Measurements from ENCODE around the gene KCNQ5. TPM values are rescaled to one million over a fixed set of nuclear protein-coding genes. Genes with fewer than 3 reads are reported as not detected.
A peak's percentile ranks its signal among the peaks of the same experiment; 100 is the strongest.

Gene KCNQ5
- polyA plus RNA-seq, 3 donors = not detected

DNA sequence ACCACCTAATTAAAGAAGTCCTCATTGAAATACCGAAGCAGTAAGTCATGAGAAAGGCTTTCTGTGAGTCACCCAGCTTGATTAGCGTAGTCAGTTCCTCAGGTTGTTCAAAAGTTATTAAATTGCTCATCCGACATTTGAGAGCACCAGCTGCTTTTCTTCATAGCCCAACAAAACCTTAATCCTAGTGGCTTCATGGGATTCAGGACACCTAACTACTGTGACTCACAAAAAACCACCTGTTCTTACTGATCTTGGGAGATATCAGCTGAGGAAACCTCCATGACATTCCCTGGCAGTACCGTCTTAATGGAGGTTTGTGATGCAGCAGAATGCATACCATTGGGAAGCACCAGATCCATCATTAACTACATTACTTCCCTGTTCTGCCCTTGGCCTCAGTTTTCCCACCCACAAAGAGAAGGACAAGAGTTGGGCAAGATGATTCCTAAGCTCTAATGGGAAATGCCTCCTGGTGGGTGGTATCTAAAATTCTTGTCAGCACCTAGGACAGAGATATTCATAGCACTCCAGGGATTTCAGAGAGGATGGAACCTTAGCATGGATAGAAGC lies 499.6 kb downstream of the KCNQ5 start:
- H3K9me3 ChIP-seq (replicated peaks in 1 of 2; ENCODE audit: control insufficient read depth in 1 of 2, insufficient read depth in 1 of 2, low read length in 2 of 2) = no peaks in the 10 kb centered on the region
- no peaks in the 10 kb centered on the region for H3K4me1 Mint-ChIP-seq
- intact Hi-C loops (cut with micrococcal nuclease) = no loop called here
- no peak overlapping the region for H3K4me3 ChIP-seq (replicated peaks in 1 of 3; ENCODE audit: low read depth in 2 of 3, low read length in 3 of 3)
- H3K4me2 ChIP-seq (replicated peaks; ENCODE audit: extremely low read depth, low read length, poor library complexity, severe bottlenecking) = no peak overlapping the region
- no peaks in the 10 kb centered on the region for H3K9me3 Mint-ChIP-seq
- H3K27me3 ChIP-seq (ENCODE audit: control insufficient read depth in 2 of 2, insufficient read depth in 2 of 2, low read length in 2 of 2) = no peaks in the 10 kb centered on the region
- 100% methylated on average over 4 of the region's 4 CpGs for WGBS (ENCODE audit: insufficient coverage)
- no peak for DNase-seq
- H3K27ac ChIP-seq (ENCODE audit: low read depth in 1 of 2, low read length in 2 of 2) = no peak overlapping the region
- H3K9ac ChIP-seq (ENCODE audit: insufficient read depth, low read length, poor library complexity, severe bottlenecking) = no peak overlapping the region
- no peaks in the 10 kb centered on the region for H3K36me3 ChIP-seq (replicated peaks in 1 of 2; ENCODE audit: control insufficient read depth in 1 of 2, insufficient read depth in 2 of 2, low read length in 2 of 2)
- no peaks in the 10 kb centered on the region for H3K4me1 ChIP-seq (ENCODE audit: control insufficient read depth in 1 of 2, insufficient read depth in 2 of 2, low read length in 2 of 2)
- TF ChIP-seq, protein P1, sequence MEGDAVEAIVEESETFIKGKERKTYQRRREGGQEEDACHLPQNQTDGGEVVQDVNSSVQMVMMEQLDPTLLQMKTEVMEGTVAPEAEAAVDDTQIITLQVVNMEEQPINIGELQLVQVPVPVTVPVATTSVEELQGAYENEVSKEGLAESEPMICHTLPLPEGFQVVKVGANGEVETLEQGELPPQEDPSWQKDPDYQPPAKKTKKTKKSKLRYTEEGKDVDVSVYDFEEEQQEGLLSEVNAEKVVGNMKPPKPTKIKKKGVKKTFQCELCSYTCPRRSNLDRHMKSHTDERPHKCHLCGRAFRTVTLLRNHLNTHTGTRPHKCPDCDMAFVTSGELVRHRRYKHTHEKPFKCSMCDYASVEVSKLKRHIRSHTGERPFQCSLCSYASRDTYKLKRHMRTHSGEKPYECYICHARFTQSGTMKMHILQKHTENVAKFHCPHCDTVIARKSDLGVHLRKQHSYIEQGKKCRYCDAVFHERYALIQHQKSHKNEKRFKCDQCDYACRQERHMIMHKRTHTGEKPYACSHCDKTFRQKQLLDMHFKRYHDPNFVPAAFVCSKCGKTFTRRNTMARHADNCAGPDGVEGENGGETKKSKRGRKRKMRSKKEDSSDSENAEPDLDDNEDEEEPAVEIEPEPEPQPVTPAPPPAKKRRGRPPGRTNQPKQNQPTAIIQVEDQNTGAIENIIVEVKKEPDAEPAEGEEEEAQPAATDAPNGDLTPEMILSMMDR (IDR thresholded peaks at IDR 0.05) = no peak
- H3K4me3 Mint-ChIP-seq = no peak overlapping the region
- H3K79me2 ChIP-seq (ENCODE audit: insufficient read depth, low read length) = no peaks in the 10 kb centered on the region
- peak overlapping the region in 1 of 7 donors; percentile 3 for H3K27ac Mint-ChIP-seq
- no peaks in the 10 kb centered on the region for H3K27me3 Mint-ChIP-seq (ENCODE audit: low read depth in 3 of 3)
- no peaks in the 10 kb centered on the region for H3K36me3 Mint-ChIP-seq
- no peak overlapping the region for H2AFZ ChIP-seq (ENCODE audit: insufficient read depth, low read depth, low read length, poor library complexity, severe bottlenecking)
- H4K20me1 ChIP-seq (ENCODE audit: insufficient read depth, low read length) = no peaks in the 10 kb centered on the region

DNA sequence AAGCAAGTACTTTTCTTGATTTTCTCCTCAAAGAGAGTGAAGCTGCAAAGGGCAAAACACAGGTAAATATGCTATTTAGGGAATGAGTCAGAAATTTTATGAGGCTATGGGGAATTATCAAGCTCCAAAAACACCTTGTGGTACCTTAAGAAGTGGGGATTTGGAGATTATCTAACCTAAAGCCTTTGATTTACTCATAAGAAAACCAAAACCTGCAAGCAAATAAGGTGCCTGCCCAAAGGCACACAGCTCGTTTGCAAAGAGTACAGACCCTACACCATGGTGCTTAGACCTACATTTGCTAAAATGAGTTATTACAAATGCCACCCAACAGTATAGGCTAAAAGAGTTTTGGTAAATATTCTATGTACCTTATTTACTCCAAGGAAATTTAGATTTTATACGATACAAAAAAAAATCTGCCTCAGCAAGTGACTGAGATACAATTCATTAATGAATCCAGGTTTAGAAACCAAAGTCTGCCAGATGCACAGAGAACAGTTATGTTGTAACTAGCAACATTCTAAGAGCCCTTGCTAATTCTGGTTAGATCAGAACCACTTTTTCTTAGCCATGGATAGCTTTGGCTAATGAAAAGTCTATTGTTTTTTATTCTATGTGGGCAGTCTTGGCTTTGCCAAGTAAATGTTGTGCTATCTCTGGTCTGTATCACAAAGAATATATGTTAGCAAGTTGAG lies 501.9 kb downstream of the KCNQ5 start:
- H4K20me1 ChIP-seq (ENCODE audit: insufficient read depth, low read length) = no peaks in the 10 kb centered on the region
- no peak overlapping the region for H2AFZ ChIP-seq (ENCODE audit: insufficient read depth, low read depth, low read length, poor library complexity, severe bottlenecking)
- H3K9me3 ChIP-seq (replicated peaks in 1 of 2; ENCODE audit: control insufficient read depth in 1 of 2, insufficient read depth in 1 of 2, low read length in 2 of 2) = no peaks in the 10 kb centered on the region
- DNase-seq = no peak
- no CpG with 5 or more reads among the region's 2 CpGs for WGBS (ENCODE audit: insufficient coverage)
- Mint-ChIP-seq H3K9me3 (no peaks in the 10 kb centered on the region), H3K4me3 (no peak overlapping the region), H3K27ac (no peak overlapping the region), H3K27me3 (ENCODE audit: low read depth in 3 of 3) (no peaks in the 10 kb centered on the region), H3K4me1 (no peaks in the 10 kb centered on the region), H3K36me3 (no peaks in the 10 kb centered on the region)
- no peak overlapping the region for H3K4me2 ChIP-seq (replicated peaks; ENCODE audit: extremely low read depth, low read length, poor library complexity, severe bottlenecking)
- no peak overlapping the region for H3K27ac ChIP-seq (ENCODE audit: low read depth in 1 of 2, low read length in 2 of 2)
- no peaks in the 10 kb centered on the region for H3K27me3 ChIP-seq (ENCODE audit: control insufficient read depth in 2 of 2, insufficient read depth in 2 of 2, low read length in 2 of 2)
- intact Hi-C loops (cut with micrococcal nuclease) = no loop called here
- no peak overlapping the region for H3K4me3 ChIP-seq (replicated peaks in 1 of 3; ENCODE audit: low read depth in 2 of 3, low read length in 3 of 3)
- no peaks in the 10 kb centered on the region for H3K79me2 ChIP-seq (ENCODE audit: insufficient read depth, low read length)
- H3K4me1 ChIP-seq (ENCODE audit: control insufficient read depth in 1 of 2, insufficient read depth in 2 of 2, low read length in 2 of 2) = no peaks in the 10 kb centered on the region
- H3K36me3 ChIP-seq (replicated peaks in 1 of 2; ENCODE audit: control insufficient read depth in 1 of 2, insufficient read depth in 2 of 2, low read length in 2 of 2) = no peaks in the 10 kb centered on the region
- no peak overlapping the region for H3K9ac ChIP-seq (ENCODE audit: insufficient read depth, low read length, poor library complexity, severe bottlenecking)
- TF ChIP-seq, protein P1 (IDR thresholded peaks at IDR 0.05) = no peak

All from CD14-positive monocyte (primary cell).